H1 (cell line): ENCODE measurements around the gene FLVCR1. TPM values are rescaled to one million over a fixed set of nuclear protein-coding genes. Genes with fewer than 3 reads are reported as not detected.

ENCODE experiments used
- CBX5 ChIP-seq: fragments of 300-800, 300-1000 bp; sonication (generic); IDR thresholded peaks from 2 replicates; pipeline ENCODE4 v1.7.1; 2016; ENCODE audit warnings: antibody characterized with exemption, low read length, low read depth
- CHD7 ChIP-seq: fragments of 300-600 bp; sonication (generic); IDR thresholded peaks from 2 replicates; pipeline ENCODE4 v1.7.1; 2012; ENCODE audit warnings: low read length, moderate library complexity, mild to moderate bottlenecking, inconsistent platforms; ENCODE audit not compliant: insufficient replicate concordance
- CTBP2 ChIP-seq: IDR thresholded peaks from 2 replicates; pipeline ENCODE4 v1.7.0; 2011; ENCODE audit warnings: borderline replicate concordance, mild to moderate bottlenecking, moderate library complexity, mixed read lengths, low read length; ENCODE audit not compliant: insufficient read depth, insufficient read length
- KDM4A ChIP-seq: IDR thresholded peaks from one replicate; pipeline ENCODE4 v1.7.1; 2012; ENCODE audit warnings: low read depth, mild to moderate bottlenecking, moderate library complexity, low read length, inconsistent platforms; ENCODE audit not compliant: severe bottlenecking
- KDM5A ChIP-seq: fragments of 200-600 bp; IDR thresholded peaks from 2 replicates; pipeline ENCODE4 v1.7.1; 2012; ENCODE audit warnings: mild to moderate bottlenecking, low read length, inconsistent platforms, mixed read lengths
- TEAD4 ChIP-seq: IDR thresholded peaks from 2 replicates; pipeline ENCODE4 v1.6.1; 2012; ENCODE audit warnings: low read depth, low read length, inconsistent platforms, mixed read lengths
- ZNF274 ChIP-seq: IDR thresholded peaks from 2 replicates; pipeline ENCODE4 v1.7.0; 2012; ENCODE audit warnings: low read length, borderline replicate concordance; ENCODE audit errors: extremely low read depth
- polyA plus RNA-seq, 7 experiments: library from polyadenylated mRNA; depleted of rRNA in 3 of 7; stranded (reverse) in 5 of 7; unstranded in 2 of 7; fragments of >200 nt in 5 of 7; fragments of 200-250 nt in 2 of 7; gene quantifications; 1 replicate in 5 of 7; 2 replicates in 1 of 7; 4 replicates in 1 of 7; pipeline versions ENCODE4 v1.2.1 to v1.2.3, GENCODE V29; 2011 to 2013; ENCODE audit warnings: missing spikeins in 2 of 7, mixed read lengths in 2 of 7
- total RNA-seq: library from RNA; stranded (reverse); fragmentation: NEBNext Ultra II Directional; extraction: Animal tissue kit (Norgen Biotek cat#: 25700); gene quantifications from 2 replicates; pipeline ENCODE4 v1.2.1, GENCODE V29; 2021

Gene FLVCR1
- total and polyA plus RNA-seq, 2 of the 8 experiments (the other 6 are each of a cell fraction or from before 2014, with no cell fraction given), result 31.8 to 75.7 TPM

DNA sequence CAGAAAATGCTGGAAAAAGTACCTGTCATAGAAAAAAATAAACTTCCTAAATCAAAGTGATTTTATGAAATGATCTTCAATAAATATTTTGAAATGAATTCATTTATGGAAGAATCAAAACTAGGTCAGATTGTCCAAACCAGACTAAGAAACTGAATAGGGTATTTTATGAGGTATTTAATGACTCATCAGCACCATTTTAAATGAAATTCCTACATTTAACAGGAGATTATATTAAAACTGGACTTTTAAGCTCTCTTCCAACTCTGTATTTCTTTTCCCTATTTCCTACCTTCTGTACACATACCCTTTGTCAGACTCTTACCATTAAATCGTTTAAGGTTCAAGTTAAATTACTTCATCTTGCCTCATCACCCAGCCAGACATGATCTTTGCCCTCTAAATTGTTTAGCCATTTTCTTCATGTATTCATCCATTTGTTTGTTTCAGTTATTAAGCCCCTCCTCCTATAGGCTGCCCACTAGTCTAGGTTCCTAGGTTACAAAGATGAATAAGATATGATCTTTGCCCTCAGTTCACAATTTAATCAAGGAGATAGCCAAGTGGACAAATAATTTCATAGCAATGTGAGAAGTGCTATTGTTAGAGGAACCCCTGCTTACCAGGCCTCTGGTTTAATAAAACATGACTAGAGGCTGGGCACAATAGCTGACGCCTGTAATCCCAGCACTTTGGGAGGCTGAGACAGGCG, 41.4 kb upstream of the FLVCR1 start (continued):
- TF ChIP-seq CHD7 (no peak), CTBP2 (no peak), ZNF274 (no peak), KDM5A (no peak), TEAD4 (no peak), CBX5 (no peak), KDM4A (no peak)
